ENCODE data around the gene MED16. TPM values are rescaled to one million over a fixed set of nuclear protein-coding genes. Genes with fewer than 3 reads are reported as not detected.

MED16 gene
- total RNA-seq, 1 experiment from 2014 or later: 25.9 TPM

- H3K4me3 ChIP-seq (ENCODE audit: low read length): no peak overlapping the region
- H3F3A ChIP-seq (ENCODE audit: low read length, unreplicated experiment): no peaks in the 10 kb centered on the region
- no peak overlapping the region for H3K9ac ChIP-seq (ENCODE audit: low read length)
- CTCF ChIA-PET: no interaction called here
- no peaks in the 10 kb centered on the region for H3K27me3 ChIP-seq (ENCODE audit: low read length)
- no peak overlapping the region for H3K4me2 ChIP-seq (ENCODE audit: low read length)
- no peaks in the 10 kb centered on the region for H3K9me3 ChIP-seq (ENCODE audit: low read length)
- intact Hi-C loops (cut with micrococcal nuclease): no loop called here
- H3K27ac ChIP-seq (ENCODE audit: low read length): no peak overlapping the region
- no peaks in the 10 kb centered on the region for H3K4me1 ChIP-seq (ENCODE audit: insufficient read depth, low read length)
- H3K9me2 ChIP-seq (replicated peaks; ENCODE audit: low read length): no peaks in the 10 kb centered on the region
- TF ChIP-seq EZH2 (IDR thresholded peaks at IDR 0.05; ENCODE audit: low read length, unreplicated experiment): no peak
- TF ChIP-seq EZH2phosphoT487 (IDR thresholded peaks at IDR 0.05; ENCODE audit: borderline replicate concordance, low read length): no peak
- ATAC-seq: no peak
- H2AFZ ChIP-seq (ENCODE audit: low read length): no peak overlapping the region
- peaks cover 14% of the 10 kb centered on the region for H3K79me2 ChIP-seq (ENCODE audit: low read length)
- H3K36me3 ChIP-seq (ENCODE audit: low read depth, low read length): no peaks in the 10 kb centered on the region
- no peaks in the 10 kb centered on the region for H4K20me1 ChIP-seq (ENCODE audit: low read length)
- POLR2A ChIA-PET (ENCODE audit: unreplicated experiment): no interaction called here
- BruUV-seq (replicated peaks): no TSS peak
- DNase-seq: no peak
Measured at GRCh38 chr19:900043-900301, 7.0 kb upstream of the MED16 start.

- Histone ChIP-seq H3K4me2 (ENCODE audit: low read length) (no peak overlapping the region), H3K9ac (ENCODE audit: low read length) (no peak overlapping the region), H4K20me1 (ENCODE audit: low read length) (no peaks in the 10 kb centered on the region), H3K36me3 (ENCODE audit: low read depth, low read length) (no peaks in the 10 kb centered on the region), H3K9me3 (ENCODE audit: low read length) (no peaks in the 10 kb centered on the region), H3K4me3 (ENCODE audit: low read length) (no peak overlapping the region), H3K79me2 (ENCODE audit: low read length) (peaks cover 9% of the 10 kb centered on the region; the same call in 1 of the 2 replicates), H3K27ac (ENCODE audit: low read length) (no peak overlapping the region), H3K9me2 (replicated peaks; ENCODE audit: low read length) (no peaks in the 10 kb centered on the region), H3K27me3 (ENCODE audit: low read length) (no peaks in the 10 kb centered on the region), H3K4me1 (ENCODE audit: insufficient read depth, low read length) (no peaks in the 10 kb centered on the region), H2AFZ (ENCODE audit: low read length) (no peak overlapping the region), H3F3A (ENCODE audit: low read length, unreplicated experiment) (no peaks in the 10 kb centered on the region)
- intact Hi-C loops (cut with micrococcal nuclease): no loop called here
- no peak for DNase-seq
- no TSS peak for BruUV-seq (replicated peaks)
- no peak for ATAC-seq
- CTCF ChIA-PET: no interaction called here
- POLR2A ChIA-PET (ENCODE audit: unreplicated experiment): no interaction called here
- TF ChIP-seq, protein P1, sequence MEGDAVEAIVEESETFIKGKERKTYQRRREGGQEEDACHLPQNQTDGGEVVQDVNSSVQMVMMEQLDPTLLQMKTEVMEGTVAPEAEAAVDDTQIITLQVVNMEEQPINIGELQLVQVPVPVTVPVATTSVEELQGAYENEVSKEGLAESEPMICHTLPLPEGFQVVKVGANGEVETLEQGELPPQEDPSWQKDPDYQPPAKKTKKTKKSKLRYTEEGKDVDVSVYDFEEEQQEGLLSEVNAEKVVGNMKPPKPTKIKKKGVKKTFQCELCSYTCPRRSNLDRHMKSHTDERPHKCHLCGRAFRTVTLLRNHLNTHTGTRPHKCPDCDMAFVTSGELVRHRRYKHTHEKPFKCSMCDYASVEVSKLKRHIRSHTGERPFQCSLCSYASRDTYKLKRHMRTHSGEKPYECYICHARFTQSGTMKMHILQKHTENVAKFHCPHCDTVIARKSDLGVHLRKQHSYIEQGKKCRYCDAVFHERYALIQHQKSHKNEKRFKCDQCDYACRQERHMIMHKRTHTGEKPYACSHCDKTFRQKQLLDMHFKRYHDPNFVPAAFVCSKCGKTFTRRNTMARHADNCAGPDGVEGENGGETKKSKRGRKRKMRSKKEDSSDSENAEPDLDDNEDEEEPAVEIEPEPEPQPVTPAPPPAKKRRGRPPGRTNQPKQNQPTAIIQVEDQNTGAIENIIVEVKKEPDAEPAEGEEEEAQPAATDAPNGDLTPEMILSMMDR (conservative IDR thresholded peaks at IDR 0.05; ENCODE audit: low read depth, low read length): no peak
- no peak for TF ChIP-seq EZH2 (IDR thresholded peaks at IDR 0.05; ENCODE audit: low read length, unreplicated experiment)
Measured at GRCh38 chr19:899336-900042, 6.5 kb upstream of the MED16 start.

DNA sequence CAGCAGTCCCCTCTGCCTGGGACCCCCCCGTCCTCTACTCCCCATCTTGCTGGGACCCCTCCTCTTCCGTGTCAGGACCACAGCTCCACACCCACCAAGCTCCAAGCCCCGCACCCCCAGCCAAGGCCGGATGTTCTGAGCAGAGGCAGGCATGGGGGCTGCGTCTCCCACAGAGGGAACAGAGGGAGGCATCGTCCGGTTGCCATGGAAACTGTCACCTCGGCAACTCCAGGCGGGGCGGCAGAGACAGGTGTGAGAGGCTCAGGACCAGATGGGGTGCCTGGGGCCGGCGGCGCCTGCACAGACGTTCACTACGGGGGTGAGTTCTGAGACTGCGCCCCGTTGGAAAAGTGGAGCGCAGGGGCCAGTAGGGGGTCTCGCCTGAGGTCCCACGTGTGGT lies 5.7 kb upstream of the MED16 start:
- no peak for ATAC-seq
- TF ChIP-seq EZH2 (IDR thresholded peaks at IDR 0.05; ENCODE audit: low read length, unreplicated experiment) (no peak), EZH2phosphoT487 (IDR thresholded peaks at IDR 0.05; ENCODE audit: borderline replicate concordance, low read length) (no peak)
- TF ChIP-seq, protein P1 (conservative IDR thresholded peaks at IDR 0.05; ENCODE audit: low read depth, low read length): no peak
- Histone ChIP-seq H3K4me3 (ENCODE audit: low read length) (no peak overlapping the region), H3K9me3 (ENCODE audit: low read length) (no peaks in the 10 kb centered on the region), H4K20me1 (ENCODE audit: low read length) (no peaks in the 10 kb centered on the region), H3K27me3 (ENCODE audit: low read length) (no peaks in the 10 kb centered on the region), H3F3A (ENCODE audit: low read length, unreplicated experiment) (peaks cover 2% of the 10 kb centered on the region), H3K9ac (ENCODE audit: low read length) (no peak overlapping the region), H3K9me2 (replicated peaks; ENCODE audit: low read length) (no peaks in the 10 kb centered on the region), H2AFZ (ENCODE audit: low read length) (no peak overlapping the region), H3K36me3 (ENCODE audit: low read depth, low read length) (no peaks in the 10 kb centered on the region), H3K4me2 (ENCODE audit: low read length) (no peak overlapping the region), H3K27ac (ENCODE audit: low read length) (no peak overlapping the region), H3K79me2 (ENCODE audit: low read length) (0 out of 2 replicates have a peak, but pooled peaks cover 3% of the 10 kb centered on the region), H3K4me1 (ENCODE audit: insufficient read depth, low read length) (no peaks in the 10 kb centered on the region)
- CTCF ChIA-PET: no interaction called here
- no peak for DNase-seq
- intact Hi-C loops (cut with micrococcal nuclease): no loop called here
- no TSS peak for BruUV-seq (replicated peaks)
- POLR2A ChIA-PET (ENCODE audit: unreplicated experiment): no interaction called here
